Measurements from ENCODE around the gene SIL1.

DNA sequence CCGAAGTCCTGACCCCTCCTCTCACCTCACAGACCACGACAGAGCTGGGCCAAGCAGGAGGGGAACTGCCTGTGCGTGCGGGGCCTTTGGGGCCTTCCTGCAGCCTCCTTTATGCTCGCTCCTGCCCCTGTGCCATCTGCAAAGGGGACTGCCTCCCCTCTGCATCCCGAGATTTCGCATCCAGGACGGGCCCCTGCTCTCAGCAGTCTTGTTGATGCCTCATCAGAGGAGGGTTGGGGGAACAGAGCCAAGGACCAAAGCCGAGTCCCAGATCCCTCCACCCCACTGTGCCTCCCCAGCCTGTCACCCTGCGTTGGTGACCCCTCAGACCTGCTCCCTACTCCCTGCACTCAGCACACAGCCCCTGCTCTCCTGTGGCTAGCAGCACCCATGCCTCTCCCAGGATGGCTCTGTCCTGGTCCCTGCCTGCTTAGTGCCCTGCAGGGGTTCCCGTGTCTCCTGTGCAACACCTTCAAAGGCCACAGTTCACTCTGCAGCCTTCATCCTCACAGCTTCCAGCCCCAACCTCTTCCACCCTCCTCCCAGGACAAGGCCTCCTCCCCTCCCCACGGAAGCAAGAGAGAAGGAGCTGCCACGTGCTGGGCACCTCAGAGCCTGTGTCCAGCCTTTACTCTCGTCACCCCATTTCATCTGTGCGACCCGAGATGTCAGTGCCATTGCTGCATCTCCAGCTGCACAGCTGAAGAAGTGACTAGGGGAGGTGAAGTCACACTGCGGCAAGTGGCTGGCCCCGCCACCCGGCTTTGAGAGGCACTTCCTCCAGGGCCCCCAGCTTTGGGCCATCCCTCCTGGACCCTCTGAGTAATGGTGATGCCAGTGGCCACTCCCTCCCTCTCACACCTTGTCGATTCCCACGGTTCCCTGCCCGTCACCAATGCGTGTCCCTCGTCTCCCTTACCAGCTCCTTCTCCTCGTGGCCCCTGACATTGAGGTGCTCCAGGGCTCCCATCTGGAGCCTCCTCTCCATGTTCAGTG is 260.5 kb downstream of the SIL1 start:
- TF ChIP-seq CTCF (IDR thresholded peaks at IDR 0.05) (no peak), POLR2A (IDR thresholded peaks at IDR 0.05) (no peak), POLR2AphosphoS5 (IDR thresholded peaks at IDR 0.05) (no peak), EP300 (IDR thresholded peaks at IDR 0.05) (no peak)
